Vagina (tissue), 2 donors: ENCODE results near the gene ATG4A.

Source experiments
- POLR2A ChIP-seq, 2 donors: fragments of 450-650 bp; IDR thresholded peaks; one replicate each; pipeline ENCODE4 v1.6.1; 2017; ENCODE audit warnings: antibody characterized with exemption in 2 of 2, mild to moderate bottlenecking in 2 of 2, moderate library complexity in 2 of 2
- TF ChIP-seq, protein P1 (sequence below), 3 experiments: fragments of 450-650 bp in 2 of 3; fragments of 200-600 bp in 1 of 3; sonication (generic) in 1 of 3; IDR thresholded peaks; one replicate each; pipeline ENCODE4 v1.5.1; 2017 to 2019; ENCODE audit warnings: antibody characterized with exemption in 3 of 3, mild to moderate bottlenecking in 2 of 3, moderate library complexity in 2 of 3

DNA sequence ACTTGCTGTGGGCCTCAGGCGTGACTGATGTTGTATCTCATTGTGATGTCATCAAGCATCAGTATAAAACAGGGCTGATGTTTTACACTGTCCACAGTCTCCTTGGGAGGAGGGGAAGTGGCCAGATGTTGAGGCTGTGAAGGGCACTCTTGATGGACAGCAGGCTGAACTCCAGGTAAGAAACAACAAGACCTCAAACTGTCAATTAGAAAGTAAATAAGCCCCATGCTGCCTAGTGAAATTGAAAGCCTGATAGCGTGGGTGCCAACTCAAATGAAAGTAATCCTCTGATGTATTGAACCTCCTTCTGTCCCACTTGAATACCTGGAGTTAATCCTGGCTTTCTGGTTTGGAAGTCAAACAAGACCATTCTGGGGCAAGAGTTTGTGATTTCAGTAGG, 27.0 kb upstream of the ATG4A start:
- TF ChIP-seq, protein P1, sequence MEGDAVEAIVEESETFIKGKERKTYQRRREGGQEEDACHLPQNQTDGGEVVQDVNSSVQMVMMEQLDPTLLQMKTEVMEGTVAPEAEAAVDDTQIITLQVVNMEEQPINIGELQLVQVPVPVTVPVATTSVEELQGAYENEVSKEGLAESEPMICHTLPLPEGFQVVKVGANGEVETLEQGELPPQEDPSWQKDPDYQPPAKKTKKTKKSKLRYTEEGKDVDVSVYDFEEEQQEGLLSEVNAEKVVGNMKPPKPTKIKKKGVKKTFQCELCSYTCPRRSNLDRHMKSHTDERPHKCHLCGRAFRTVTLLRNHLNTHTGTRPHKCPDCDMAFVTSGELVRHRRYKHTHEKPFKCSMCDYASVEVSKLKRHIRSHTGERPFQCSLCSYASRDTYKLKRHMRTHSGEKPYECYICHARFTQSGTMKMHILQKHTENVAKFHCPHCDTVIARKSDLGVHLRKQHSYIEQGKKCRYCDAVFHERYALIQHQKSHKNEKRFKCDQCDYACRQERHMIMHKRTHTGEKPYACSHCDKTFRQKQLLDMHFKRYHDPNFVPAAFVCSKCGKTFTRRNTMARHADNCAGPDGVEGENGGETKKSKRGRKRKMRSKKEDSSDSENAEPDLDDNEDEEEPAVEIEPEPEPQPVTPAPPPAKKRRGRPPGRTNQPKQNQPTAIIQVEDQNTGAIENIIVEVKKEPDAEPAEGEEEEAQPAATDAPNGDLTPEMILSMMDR (IDR thresholded peaks at IDR 0.05): no peak
- no peak for TF ChIP-seq POLR2A (IDR thresholded peaks at IDR 0.05)
